Common myeloid progenitor, CD34-positive (primary cell): ENCODE data around the gene C1orf210.

Experiments
- CTCF ChIA-PET: fragments of 350-600 bp; sonication (Branson Sonifier 250); formaldehyde crosslinking; loops from one replicate; lab custom pipeline; 2021; ENCODE audit warnings: antibody characterized with exemption; lab: Charles Lee
- POLR2A ChIA-PET: fragments of 350-600 bp; sonication (Branson Sonifier 250); formaldehyde crosslinking; loops from one replicate; lab custom pipeline; 2021; ENCODE audit warnings: antibody characterized with exemption; lab: Charles Lee
- DNase-seq, 3 donors: peaks; one replicate each; pipeline versions ENCODE4 v3.0.0 to v3.0.0-alpha.2; 2013
- H3K27ac ChIP-seq, 2 experiments: 1 replicate in 1 of 2; 2 replicates in 1 of 2; pipeline ENCODE4 v1.7.0; 2013; ENCODE audit warnings: inconsistent platforms in 2 of 2, low read length in 2 of 2, mild to moderate bottlenecking in 2 of 2, low read depth in 1 of 2, moderate library complexity in 1 of 2; ENCODE audit not compliant: severe bottlenecking in 2 of 2, insufficient read depth in 1 of 2, poor library complexity in 1 of 2
- H3K27me3 ChIP-seq, 5 experiments: replicated peaks in 2 of 5; 1 replicate in 3 of 5; 2 replicates in 2 of 5; pipeline versions ENCODE4 v1.6.1 to v1.7.0; 2013; ENCODE audit warnings: low read length in 4 of 5, mild to moderate bottlenecking in 2 of 5, moderate library complexity in 2 of 5, inconsistent platforms in 1 of 5; ENCODE audit not compliant: insufficient read depth in 5 of 5, control insufficient read depth in 4 of 5
- H3K36me3 ChIP-seq, 4 experiments: 1 replicate in 2 of 4; 2 replicates in 2 of 4; pipeline versions ENCODE4 v1.6.1 to v1.7.0; 2013; ENCODE audit warnings: low read length in 3 of 4, control low read depth in 1 of 4, mild to moderate bottlenecking in 1 of 4; ENCODE audit not compliant: control insufficient read depth in 4 of 4, insufficient read depth in 4 of 4
- H3K4me1 ChIP-seq, 4 experiments: 1 replicate in 3 of 4; 2 replicates in 1 of 4; pipeline versions ENCODE4 v1.6.1 to v1.7.1; 2013; ENCODE audit warnings: low read length in 3 of 4, mild to moderate bottlenecking in 3 of 4, control low read depth in 1 of 4, inconsistent platforms in 1 of 4, moderate library complexity in 1 of 4; ENCODE audit not compliant: control insufficient read depth in 4 of 4, insufficient read depth in 4 of 4; ENCODE audit errors: control extremely low read depth in 1 of 4
- H3K4me3 ChIP-seq, 7 experiments: 1 replicate in 4 of 7; 2 replicates in 3 of 7; pipeline versions ENCODE4 v1.5.1 to v1.7.0; 2013; ENCODE audit warnings: mild to moderate bottlenecking in 7 of 7, low read length in 6 of 7, moderate library complexity in 6 of 7, inconsistent platforms in 2 of 7, low read depth in 2 of 7, control low read depth in 1 of 7; ENCODE audit not compliant: insufficient read depth in 4 of 7, control insufficient read depth in 1 of 7; ENCODE audit errors: extremely low read depth in 1 of 7
- H3K9me3 ChIP-seq, 5 experiments: 1 replicate in 4 of 5; 2 replicates in 1 of 5; pipeline versions ENCODE4 v1.6.1 to v1.7.1; 2013; ENCODE audit warnings: low read length in 4 of 5, mild to moderate bottlenecking in 2 of 5, inconsistent platforms in 1 of 5, low read depth in 1 of 5, moderate library complexity in 1 of 5; ENCODE audit not compliant: control insufficient read depth in 4 of 5, insufficient read depth in 2 of 5; ENCODE audit errors: control extremely low read depth in 1 of 5
- WGBS: methylation state at CpG from one replicate; pipeline ENCODE4 v1.1.5; 2013; ENCODE audit not compliant: insufficient coverage; 5-methylcytosine and 5-hydroxymethylcytosine counted together

C1orf210 gene

GRCh38 chr1:43293896-43294760 lies 8.7 kb upstream of the C1orf210 start:
- WGBS = 96% methylated on average over 3 of the region's 7 CpGs
- POLR2A ChIA-PET = no interaction called here
- no peak overlapping the region for H3K4me3 ChIP-seq
- CTCF ChIA-PET = interaction anchor here (0.8 to 2.0 kb wide), 10 partner anchors 8 to 90 kb away, joined by 3 to 6 read pairs (median 4); partner anchors contain the start of gene C1orf210
- peaks cover 1 to 17% (median 7%) of the 10 kb centered on the region in 4 experiments for H3K4me1 ChIP-seq
- no peak overlapping the region for H3K27ac ChIP-seq
- DNase-seq = peak in 1 of 3 donors; percentile 18
- H3K36me3 ChIP-seq = no peaks in the 10 kb centered on the region
- no peaks in the 10 kb centered on the region for H3K9me3 ChIP-seq
- no peaks in the 10 kb centered on the region for H3K27me3 ChIP-seq

- Histone ChIP-seq H3K27me3 (no peaks in the 10 kb centered on the region), H3K36me3 (no peaks in the 10 kb centered on the region), H3K4me1 (peaks cover 1 to 17% (median 7%) of the 10 kb centered on the region in 4 experiments), H3K27ac (no peak overlapping the region), H3K9me3 (no peaks in the 10 kb centered on the region), H3K4me3 (no peak overlapping the region)
- DNase-seq = no peak
- WGBS = 100% methylated on average over 1 of the region's 2 CpGs
- POLR2A ChIA-PET = no interaction called here
- CTCF ChIA-PET = interaction anchor here (0.8 to 2.0 kb wide), 7 partner anchors 9 to 91 kb away, joined by 3 to 6 read pairs (median 4); partner anchors contain the start of gene C1orf210
Observed at GRCh38 chr1:43293176-43293575, 7.8 kb upstream of the C1orf210 start.

- POLR2A ChIA-PET = no interaction called here
- Histone ChIP-seq H3K4me3 (no peak overlapping the region), H3K36me3 (no peaks in the 10 kb centered on the region), H3K27me3 (no peaks in the 10 kb centered on the region), H3K27ac (no peak overlapping the region), H3K9me3 (no peaks in the 10 kb centered on the region), H3K4me1 (peaks cover 1 to 17% (median 7%) of the 10 kb centered on the region in 4 experiments)
- 86% methylated on average over 5 of the region's 5 CpGs for WGBS
- CTCF ChIA-PET = interaction anchor here (1.3 to 1.7 kb wide), 3 partner anchors 19 to 92 kb away, joined by 3 to 5 read pairs (median 4); no protein-coding TSS in a partner anchor
- DNase-seq = no peak
Observed at GRCh38 chr1:43292679-43293078, 7.3 kb upstream of the C1orf210 start.

GRCh38 chr1:43292216-43292615 lies 6.8 kb upstream of the C1orf210 start:
- Histone ChIP-seq H3K36me3 (no peaks in the 10 kb centered on the region), H3K4me3 (no peak overlapping the region), H3K4me1 (peaks cover 1 to 17% (median 7%) of the 10 kb centered on the region in 4 experiments), H3K9me3 (no peaks in the 10 kb centered on the region), H3K27ac (no peak overlapping the region), H3K27me3 (no peaks in the 10 kb centered on the region)
- POLR2A ChIA-PET = no interaction called here
- 100% methylated on average over 5 of the region's 7 CpGs for WGBS
- no peak for DNase-seq
- CTCF ChIA-PET = interaction anchor here (1.4 kb wide), 1 partner anchor 92 kb away, joined by 3 read pairs; no protein-coding TSS in a partner anchor

GRCh38 chr1:43288785-43289706 lies 3.7 kb upstream of the C1orf210 start:
- H3K27ac ChIP-seq = no peak overlapping the region
- no peak overlapping the region for H3K4me3 ChIP-seq
- H3K27me3 ChIP-seq = no peaks in the 10 kb centered on the region
- ChIA-PET POLR2A (no interaction called here), CTCF (no interaction called here)
- no peak for DNase-seq
- peaks cover 0 to 9% (median 0%) of the 10 kb centered on the region in 4 experiments for H3K4me1 ChIP-seq
- H3K36me3 ChIP-seq = no peaks in the 10 kb centered on the region
- no peaks in the 10 kb centered on the region for H3K9me3 ChIP-seq
- WGBS = 94% methylated on average over 11 of the region's 12 CpGs

- 97% methylated on average over 7 of the region's 9 CpGs for WGBS
- POLR2A ChIA-PET = no interaction called here
Observed at GRCh38 chr1:43288058-43288784, 2.8 kb upstream of the C1orf210 start.

More at GRCh38 chr1:43288058-43288784, 2.8 kb upstream of the C1orf210 start:
- Histone ChIP-seq H3K36me3 (no peaks in the 10 kb centered on the region), H3K27ac (no peak overlapping the region), H3K4me1 (peaks cover 0 to 6% (median 0%) of the 10 kb centered on the region in 4 experiments), H3K9me3 (no peaks in the 10 kb centered on the region), H3K4me3 (no peak overlapping the region), H3K27me3 (no peaks in the 10 kb centered on the region)
- no peak for DNase-seq
- CTCF ChIA-PET = interaction anchor here (0.6 kb wide), 1 partner anchor 56 kb away, joined by 3 read pairs; no protein-coding TSS in a partner anchor
